Measurements from ENCODE around the gene AHI1. TPM values are rescaled to one million over a fixed set of nuclear protein-coding genes. Genes with fewer than 3 reads are reported as not detected.

AHI1 gene
- total and polyA plus RNA-seq, 2 of the 13 experiments (the other 11 are each of a cell fraction or from before 2014, with no cell fraction given) = 7.2 to 18.6 TPM

DNA sequence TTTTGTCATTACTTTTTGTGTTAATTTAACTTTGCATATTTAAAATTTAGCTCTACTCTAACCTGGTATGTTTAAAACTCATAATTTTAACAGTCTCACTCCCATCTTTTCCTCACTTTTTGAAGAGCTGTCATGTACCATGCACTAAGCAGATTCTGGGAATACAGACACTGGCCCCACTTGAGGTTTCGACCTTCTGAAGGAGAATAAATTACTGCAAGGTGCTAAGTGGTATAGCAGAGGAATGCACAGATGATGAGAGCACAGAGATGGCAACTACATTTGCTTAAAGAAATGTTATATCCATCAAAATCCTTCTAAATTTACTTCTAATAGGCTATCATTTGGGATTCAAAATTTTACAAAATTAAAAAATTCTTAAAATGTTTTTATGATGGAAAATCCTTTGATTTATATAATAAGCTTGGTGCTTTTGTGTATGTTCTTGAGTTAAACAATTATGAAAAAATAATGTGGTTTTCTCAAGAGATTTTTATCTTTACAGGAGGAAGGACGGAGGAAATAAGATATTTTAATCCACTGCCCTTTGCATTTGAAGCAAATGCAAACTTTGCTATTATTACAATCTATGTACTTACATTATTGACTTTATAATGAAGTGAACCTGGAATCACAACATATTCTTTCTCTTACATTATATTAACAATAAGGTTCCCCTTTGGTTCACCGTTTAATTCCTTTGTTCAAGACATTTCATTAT lies 79.3 kb downstream of the AHI1 start (continued):
- TF ChIP-seq, protein P1, sequence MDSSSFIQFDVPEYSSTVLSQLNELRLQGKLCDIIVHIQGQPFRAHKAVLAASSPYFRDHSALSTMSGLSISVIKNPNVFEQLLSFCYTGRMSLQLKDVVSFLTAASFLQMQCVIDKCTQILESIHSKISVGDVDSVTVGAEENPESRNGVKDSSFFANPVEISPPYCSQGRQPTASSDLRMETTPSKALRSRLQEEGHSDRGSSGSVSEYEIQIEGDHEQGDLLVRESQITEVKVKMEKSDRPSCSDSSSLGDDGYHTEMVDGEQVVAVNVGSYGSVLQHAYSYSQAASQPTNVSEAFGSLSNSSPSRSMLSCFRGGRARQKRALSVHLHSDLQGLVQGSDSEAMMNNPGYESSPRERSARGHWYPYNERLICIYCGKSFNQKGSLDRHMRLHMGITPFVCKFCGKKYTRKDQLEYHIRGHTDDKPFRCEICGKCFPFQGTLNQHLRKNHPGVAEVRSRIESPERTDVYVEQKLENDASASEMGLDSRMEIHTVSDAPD (CRISPR knock-in tag; IDR thresholded peaks at IDR 0.05) = no peak
- TF ChIP-seq JDP2 (CRISPR knock-in tag; IDR thresholded peaks at IDR 0.05; ENCODE audit: borderline replicate concordance) (no peak), FIP1L1 (IDR thresholded peaks at IDR 0.05; ENCODE audit: borderline replicate concordance, insufficient read depth, low read depth, low read length) (no peak), NR2F6 (IDR thresholded peaks at IDR 0.05) (no peak), NR2F6 (CRISPR knock-in tag; IDR thresholded peaks at IDR 0.05) (no peak), FOXK1 (CRISPR knock-in tag; IDR thresholded peaks at IDR 0.05; ENCODE audit: borderline replicate concordance, low read depth) (no peak), ZNF292 (CRISPR knock-in tag; IDR thresholded peaks at IDR 0.05; ENCODE audit: borderline replicate concordance, low read depth) (no peak), ZKSCAN1 (IDR thresholded peaks at IDR 0.05; ENCODE audit: low read length) (no peak), ZSCAN22 (CRISPR knock-in tag; IDR thresholded peaks at IDR 0.05) (no peak), ZNF792 (CRISPR knock-in tag; IDR thresholded peaks at IDR 0.05) (no peak), JUND (CRISPR knock-in tag; IDR thresholded peaks at IDR 0.05) (no peak)
- TF ChIP-seq, protein P2, sequence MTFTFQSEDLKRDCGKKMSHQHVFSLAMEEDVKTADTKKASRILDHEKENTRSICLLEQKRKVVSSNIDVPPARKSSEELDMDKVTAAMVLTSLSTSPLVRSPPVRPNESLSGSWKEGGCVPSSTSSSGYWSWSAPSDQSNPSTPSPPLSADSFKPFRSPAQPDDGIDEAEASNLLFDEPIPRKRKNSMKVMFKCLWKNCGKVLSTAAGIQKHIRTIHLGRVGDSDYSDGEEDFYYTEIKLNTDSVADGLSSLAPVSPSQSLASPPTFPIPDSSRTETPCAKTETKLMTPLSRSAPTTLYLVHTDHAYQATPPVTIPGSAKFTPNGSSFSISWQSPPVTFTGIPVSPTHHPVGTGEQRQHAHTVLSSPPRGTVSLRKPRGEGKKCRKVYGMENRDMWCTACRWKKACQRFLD (CRISPR knock-in tag; IDR thresholded peaks at IDR 0.05; ENCODE audit: borderline replicate concordance) = no peak
- TF ChIP-seq, protein P3, sequence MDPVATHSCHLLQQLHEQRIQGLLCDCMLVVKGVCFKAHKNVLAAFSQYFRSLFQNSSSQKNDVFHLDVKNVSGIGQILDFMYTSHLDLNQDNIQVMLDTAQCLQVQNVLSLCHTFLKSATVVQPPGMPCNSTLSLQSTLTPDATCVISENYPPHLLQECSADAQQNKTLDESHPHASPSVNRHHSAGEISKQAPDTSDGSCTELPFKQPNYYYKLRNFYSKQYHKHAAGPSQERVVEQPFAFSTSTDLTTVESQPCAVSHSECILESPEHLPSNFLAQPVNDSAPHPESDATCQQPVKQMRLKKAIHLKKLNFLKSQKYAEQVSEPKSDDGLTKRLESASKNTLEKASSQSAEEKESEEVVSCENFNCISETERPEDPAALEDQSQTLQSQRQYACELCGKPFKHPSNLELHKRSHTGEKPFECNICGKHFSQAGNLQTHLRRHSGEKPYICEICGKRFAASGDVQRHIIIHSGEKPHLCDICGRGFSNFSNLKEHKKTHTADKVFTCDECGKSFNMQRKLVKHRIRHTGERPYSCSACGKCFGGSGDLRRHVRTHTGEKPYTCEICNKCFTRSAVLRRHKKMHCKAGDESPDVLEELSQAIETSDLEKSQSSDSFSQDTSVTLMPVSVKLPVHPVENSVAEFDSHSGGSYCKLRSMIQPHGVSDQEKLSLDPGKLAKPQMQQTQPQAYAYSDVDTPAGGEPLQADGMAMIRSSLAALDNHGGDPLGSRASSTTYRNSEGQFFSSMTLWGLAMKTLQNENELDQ (CRISPR knock-in tag; IDR thresholded peaks at IDR 0.05; ENCODE audit: borderline replicate concordance) = no peak
